Measurements from ENCODE around the gene CTSA.

The CTSA gene

DNA sequence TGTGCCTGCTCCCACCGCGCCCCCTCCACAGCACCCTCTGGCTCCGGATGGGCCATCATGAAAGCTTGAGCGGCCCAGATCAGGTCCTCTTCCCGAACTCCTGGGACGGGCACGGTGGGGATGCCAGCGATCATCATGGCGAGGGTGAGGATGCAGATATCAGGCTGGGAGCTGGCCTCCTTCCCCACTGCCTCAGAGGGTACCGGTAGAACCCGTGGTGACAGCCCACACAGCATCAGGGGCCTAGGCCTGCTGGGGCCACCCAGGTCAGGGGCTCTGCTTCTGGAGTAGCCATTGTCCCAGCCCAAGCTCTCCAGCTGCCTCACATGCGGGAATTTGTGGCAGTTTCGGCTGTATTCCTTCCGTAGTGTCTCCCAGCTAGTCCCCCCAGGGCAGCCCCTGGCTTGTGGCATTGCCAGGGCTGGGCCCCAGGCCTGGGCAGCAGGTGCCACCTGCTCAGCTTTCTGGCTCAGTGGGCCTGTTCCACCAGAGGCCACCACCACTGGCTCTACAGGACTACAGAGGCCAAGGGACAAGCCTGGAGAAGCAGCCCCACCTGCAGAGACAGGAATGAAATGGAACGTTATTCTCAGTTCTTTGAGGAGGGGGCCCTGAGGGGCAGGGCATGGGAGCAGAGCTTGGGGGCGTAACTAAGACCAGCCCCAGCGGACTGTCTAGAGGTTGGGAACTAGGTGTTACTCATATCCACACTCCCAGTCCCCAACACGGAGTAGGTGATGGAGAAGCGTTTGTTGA, 4.4 kb upstream of the CTSA start:
- no peak for TF ChIP-seq TEAD4 (IDR thresholded peaks at IDR 0.05)
- no peak for TF ChIP-seq EGR1 (IDR thresholded peaks at IDR 0.05)
- no peak for TF ChIP-seq FOXM1 (IDR thresholded peaks at IDR 0.05; ENCODE audit: borderline replicate concordance, low read depth)
- TF ChIP-seq, protein P1, sequence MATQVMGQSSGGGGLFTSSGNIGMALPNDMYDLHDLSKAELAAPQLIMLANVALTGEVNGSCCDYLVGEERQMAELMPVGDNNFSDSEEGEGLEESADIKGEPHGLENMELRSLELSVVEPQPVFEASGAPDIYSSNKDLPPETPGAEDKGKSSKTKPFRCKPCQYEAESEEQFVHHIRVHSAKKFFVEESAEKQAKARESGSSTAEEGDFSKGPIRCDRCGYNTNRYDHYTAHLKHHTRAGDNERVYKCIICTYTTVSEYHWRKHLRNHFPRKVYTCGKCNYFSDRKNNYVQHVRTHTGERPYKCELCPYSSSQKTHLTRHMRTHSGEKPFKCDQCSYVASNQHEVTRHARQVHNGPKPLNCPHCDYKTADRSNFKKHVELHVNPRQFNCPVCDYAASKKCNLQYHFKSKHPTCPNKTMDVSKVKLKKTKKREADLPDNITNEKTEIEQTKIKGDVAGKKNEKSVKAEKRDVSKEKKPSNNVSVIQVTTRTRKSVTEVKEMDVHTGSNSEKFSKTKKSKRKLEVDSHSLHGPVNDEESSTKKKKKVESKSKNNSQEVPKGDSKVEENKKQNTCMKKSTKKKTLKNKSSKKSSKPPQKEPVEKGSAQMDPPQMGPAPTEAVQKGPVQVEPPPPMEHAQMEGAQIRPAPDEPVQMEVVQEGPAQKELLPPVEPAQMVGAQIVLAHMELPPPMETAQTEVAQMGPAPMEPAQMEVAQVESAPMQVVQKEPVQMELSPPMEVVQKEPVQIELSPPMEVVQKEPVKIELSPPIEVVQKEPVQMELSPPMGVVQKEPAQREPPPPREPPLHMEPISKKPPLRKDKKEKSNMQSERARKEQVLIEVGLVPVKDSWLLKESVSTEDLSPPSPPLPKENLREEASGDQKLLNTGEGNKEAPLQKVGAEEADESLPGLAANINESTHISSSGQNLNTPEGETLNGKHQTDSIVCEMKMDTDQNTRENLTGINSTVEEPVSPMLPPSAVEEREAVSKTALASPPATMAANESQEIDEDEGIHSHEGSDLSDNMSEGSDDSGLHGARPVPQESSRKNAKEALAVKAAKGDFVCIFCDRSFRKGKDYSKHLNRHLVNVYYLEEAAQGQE (IDR thresholded peaks at IDR 0.05; ENCODE audit: low read depth): no peak

DNA sequence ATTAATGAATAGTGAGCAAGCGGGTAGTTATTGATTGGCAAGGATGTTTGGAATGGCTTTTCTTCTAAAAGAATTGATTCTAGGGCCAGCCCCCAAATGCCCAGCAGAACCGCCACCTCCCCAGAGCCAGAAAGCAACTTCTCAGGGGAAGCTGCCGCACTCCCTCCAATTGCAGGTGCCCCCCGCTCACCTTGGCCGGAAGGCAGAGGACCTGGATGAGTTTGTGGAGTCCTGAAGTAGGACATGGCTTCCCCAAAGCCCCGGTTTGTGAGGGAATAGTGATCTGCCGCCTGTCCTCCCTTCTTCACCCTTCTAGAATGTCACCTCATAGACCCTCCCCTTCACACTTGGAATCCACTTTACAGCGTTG, 3.8 kb upstream of the CTSA start, which contains the start of gene SPATA25:
Gene SPATA25, minus strand, starts transcription at position 277 of the 370 bp plus-strand sequence. Its CDS starts 32 bp downstream, at position 245.
- no peak for TF ChIP-seq TCF12 (IDR thresholded peaks at IDR 0.05; ENCODE audit: low read depth)
- TF ChIP-seq EGR1 (IDR thresholded peaks at IDR 0.05): no peak
- no peak for TF ChIP-seq TAF1 (IDR thresholded peaks at IDR 0.05; ENCODE audit: low read depth)
- TF ChIP-seq, protein P1 (IDR thresholded peaks at IDR 0.05; ENCODE audit: low read depth): no peak
- no peak for TF ChIP-seq EP300 (IDR thresholded peaks at IDR 0.05; ENCODE audit: borderline replicate concordance)
- no peak for TF ChIP-seq RAD21 (IDR thresholded peaks at IDR 0.05; ENCODE audit: low read depth)
- no peak for TF ChIP-seq CREB1 (IDR thresholded peaks at IDR 0.05; ENCODE audit: low read depth)
- no peak for TF ChIP-seq CEBPB (IDR thresholded peaks at IDR 0.05)
- TF ChIP-seq NFIC (IDR thresholded peaks at IDR 0.05): no peak
- TF ChIP-seq, protein P2, sequence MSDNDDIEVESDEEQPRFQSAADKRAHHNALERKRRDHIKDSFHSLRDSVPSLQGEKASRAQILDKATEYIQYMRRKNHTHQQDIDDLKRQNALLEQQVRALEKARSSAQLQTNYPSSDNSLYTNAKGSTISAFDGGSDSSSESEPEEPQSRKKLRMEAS (IDR thresholded peaks at IDR 0.05): no peak
- no peak for TF ChIP-seq TEAD4 (IDR thresholded peaks at IDR 0.05)
- TF ChIP-seq, protein P3, sequence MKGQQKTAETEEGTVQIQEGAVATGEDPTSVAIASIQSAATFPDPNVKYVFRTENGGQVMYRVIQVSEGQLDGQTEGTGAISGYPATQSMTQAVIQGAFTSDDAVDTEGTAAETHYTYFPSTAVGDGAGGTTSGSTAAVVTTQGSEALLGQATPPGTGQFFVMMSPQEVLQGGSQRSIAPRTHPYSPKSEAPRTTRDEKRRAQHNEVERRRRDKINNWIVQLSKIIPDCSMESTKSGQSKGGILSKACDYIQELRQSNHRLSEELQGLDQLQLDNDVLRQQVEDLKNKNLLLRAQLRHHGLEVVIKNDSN (IDR thresholded peaks at IDR 0.05): no peak
- TF ChIP-seq FOXM1 (IDR thresholded peaks at IDR 0.05; ENCODE audit: borderline replicate concordance, low read depth): no peak
- TF ChIP-seq ZBTB7A (IDR thresholded peaks at IDR 0.05; ENCODE audit: low read depth): no peak
- no peak for TF ChIP-seq YY1 (IDR thresholded peaks at IDR 0.05; ENCODE audit: low read depth)

- TF ChIP-seq RAD21 (IDR thresholded peaks at IDR 0.05; ENCODE audit: low read depth) (no peak), EGR1 (IDR thresholded peaks at IDR 0.05) (no peak), TCF12 (IDR thresholded peaks at IDR 0.05; ENCODE audit: low read depth) (no peak), EP300 (IDR thresholded peaks at IDR 0.05; ENCODE audit: borderline replicate concordance) (no peak), CREB1 (IDR thresholded peaks at IDR 0.05; ENCODE audit: low read depth) (no peak), NFIC (IDR thresholded peaks at IDR 0.05) (no peak), TAF1 (IDR thresholded peaks at IDR 0.05; ENCODE audit: low read depth) (no peak), YY1 (IDR thresholded peaks at IDR 0.05; ENCODE audit: low read depth) (no peak), ZBTB7A (IDR thresholded peaks at IDR 0.05; ENCODE audit: low read depth) (no peak), FOXM1 (IDR thresholded peaks at IDR 0.05; ENCODE audit: borderline replicate concordance, low read depth) (no peak)
- TF ChIP-seq, protein P1 (IDR thresholded peaks at IDR 0.05; ENCODE audit: low read depth): no peak
- TF ChIP-seq, protein P2 (IDR thresholded peaks at IDR 0.05): no peak
- TF ChIP-seq, protein P3 (IDR thresholded peaks at IDR 0.05): no peak
Observed at GRCh38 chr20:45888681-45889080, 2.5 kb upstream of the CTSA start.

Data from Ishikawa (cell line).